Glomerular visceral epithelial cell (primary cell): ENCODE results near the gene SNAP25.

Source experiments
- DNase-seq: peaks from one replicate; pipeline ENCODE4 v3.0.0-alpha.2; 2016; ENCODE audit errors: extremely low spot score

SNAP25 gene

DNA sequence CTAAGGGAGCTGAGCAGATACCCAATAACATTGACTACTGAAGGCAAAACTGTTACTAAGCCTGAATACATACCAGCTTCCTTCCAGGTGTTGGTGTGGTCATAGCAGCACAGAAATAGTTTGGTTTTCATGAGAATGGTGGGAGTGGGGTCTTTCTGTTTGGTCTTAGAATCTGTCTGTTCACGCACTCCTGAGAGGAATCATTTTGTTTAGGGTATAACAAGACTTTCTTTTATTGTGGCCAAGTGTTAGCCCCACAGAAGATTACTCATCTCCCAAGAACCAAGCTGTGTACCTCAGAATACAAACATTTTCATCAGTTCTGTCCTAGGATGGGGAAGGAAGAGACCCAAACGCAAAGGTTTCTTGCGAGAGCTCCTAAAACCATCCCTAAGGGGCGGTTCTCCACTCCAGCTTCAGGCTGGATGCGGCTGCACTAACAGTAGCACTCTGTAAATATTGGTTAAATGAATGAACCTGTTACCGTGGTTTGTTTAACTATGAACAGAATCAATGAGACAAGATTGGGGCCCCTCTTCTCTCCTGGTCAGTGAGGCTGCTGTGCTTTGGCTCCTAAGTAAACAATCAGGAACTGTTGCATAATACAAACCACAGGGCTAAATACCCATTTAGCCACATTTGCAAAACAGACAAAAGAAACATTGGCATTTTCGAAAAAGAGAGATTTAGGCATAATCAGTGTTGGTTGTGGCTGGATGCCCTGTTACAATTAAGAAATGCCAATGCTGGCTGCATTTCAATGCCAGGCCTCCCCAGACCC lies 44.9 kb downstream of the SNAP25 start:
- no peak for DNase-seq

DNA sequence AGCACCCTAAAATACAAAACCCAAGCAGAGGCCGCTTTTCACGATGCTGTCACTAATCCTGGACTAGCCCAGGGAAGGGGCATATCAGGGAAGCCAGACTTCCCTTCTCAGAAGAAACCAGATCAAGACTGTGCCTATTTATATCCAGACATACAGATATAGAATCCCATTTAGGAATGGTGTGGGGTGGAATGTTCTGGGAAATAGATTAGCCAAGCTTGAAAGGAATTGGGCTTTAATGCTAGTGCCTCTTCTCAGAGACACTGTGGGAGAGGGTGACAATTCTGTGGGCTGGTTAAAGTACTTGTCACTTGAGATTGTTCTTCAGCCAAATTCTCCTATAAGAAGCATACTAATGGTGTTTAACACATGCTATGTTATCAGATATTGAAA lies 45.5 kb downstream of the SNAP25 start:
- DNase-seq: no peak

DNA sequence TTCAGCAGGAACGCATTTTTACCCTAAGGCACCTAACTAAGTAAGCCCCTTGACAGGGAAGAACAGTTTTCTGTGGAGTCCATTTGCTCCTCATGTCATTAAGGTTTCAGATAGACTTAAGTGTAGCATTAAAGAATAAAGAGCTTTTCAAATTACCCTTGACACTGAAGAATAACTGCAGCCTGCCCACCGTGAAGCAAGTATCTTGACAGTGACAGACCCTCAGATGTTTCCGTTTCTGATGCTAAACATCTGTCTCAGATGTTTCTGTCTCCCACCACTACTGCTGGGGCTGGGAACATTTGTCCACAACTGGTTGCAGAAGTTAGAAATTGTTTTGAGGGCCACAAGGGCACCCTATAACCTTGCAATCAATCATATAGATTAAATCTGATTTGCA lies 50.0 kb downstream of the SNAP25 start:
- DNase-seq: no peak

DNA sequence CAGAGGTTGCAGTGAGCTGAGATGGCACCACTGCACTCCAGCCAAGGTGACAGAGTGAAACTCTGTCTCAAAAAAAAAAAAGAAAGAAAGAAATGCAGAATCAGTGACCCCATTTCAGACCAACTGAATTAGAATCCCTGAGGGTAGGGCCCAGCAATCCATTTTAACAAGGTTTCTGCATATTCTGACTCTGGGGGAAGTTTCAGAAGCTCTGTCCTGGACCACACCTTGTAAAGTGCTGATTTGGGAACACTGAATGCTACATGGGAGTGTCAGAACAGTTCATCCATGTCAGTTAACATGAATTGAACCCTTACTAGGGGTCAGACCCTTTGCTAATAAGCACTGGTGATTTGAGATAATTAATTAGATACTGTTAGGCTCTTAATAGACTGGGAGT lies 52.0 kb downstream of the SNAP25 start:
- DNase-seq: no peak

DNA sequence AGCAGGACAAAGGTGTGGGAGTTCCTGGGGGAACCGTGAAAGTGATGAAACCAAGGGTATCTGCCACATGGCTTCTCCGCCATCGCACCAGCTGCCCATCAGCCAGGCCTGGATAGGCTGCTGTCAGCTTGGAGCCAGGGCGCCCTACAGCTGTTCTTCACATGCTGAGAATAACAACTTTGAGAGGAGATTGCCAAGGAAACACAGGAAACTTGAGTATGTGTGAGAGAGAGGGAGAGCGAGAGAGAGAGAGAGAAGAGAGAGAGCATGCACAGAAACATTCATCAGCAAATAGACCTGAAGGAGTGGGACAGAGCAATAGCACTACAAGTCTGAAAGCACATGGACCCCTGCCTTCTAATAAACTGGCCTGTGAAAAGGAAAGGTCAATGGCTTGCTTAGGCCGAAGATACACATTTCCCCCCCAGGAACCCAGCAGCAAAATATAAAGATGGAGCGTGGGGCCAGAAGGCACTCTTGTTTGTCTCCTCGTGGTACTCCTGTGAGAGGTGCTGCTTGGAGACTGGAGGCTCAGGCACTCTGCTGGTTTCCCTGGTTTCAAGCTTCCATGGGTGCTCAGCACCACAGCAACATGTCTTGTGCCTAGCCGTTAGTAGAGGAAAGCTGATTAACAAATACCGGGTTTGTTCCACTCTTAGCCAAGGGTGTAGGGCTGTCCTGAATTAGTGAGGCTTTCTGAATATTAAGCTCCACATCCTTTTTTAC lies 53.0 kb downstream of the SNAP25 start:
- no peak for DNase-seq

DNA sequence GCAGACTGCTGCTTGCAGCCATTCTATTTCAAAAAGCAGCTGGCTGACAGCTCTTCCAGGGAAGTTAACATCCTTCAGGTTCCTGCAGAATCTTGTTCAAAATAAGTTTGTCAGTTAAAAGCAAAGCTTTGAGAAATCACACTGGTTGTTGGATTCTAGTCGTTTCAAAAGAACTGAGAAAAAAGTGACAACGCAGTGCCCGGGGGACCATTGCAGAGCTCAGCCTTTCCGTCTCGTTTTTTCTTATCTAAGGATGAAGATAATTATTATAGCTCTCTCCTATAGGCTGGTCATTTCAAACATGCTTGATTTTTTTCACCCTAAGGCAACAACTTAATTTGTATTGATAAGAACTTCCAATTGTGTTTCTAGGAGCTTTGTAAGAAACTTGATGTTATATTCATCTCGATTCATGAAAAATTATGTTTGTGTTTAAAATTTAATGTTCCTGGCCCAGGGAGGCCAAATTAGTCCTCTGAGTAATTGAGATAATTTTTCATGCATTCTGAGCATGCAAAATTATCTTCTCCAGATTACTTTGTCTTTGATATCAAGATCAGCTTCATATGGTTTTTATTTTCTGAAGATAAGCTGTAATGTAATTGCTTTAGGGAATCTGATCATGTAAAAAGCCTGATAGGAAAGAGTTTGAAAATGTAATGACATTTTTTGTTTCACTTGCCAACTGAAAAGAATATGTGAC lies 58.4 kb downstream of the SNAP25 start:
- DNase-seq: no peak

DNA sequence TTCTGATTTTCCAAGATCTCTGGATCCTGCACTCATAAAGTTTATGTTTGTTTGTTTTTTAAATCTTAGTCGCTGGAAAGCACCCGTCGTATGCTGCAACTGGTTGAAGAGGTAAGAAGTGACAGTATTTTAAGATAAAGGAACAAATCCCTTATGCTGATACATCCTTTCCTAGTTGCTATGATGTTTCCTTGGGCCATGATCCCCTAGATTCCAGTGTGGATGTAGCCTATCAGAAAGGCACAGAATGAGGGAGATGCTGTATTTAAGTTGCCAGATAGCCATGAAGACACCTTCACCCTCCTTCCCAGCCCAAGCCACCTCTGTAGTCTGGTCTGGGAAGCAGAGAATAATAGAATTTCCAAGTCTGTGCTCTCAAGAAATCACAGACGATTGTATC lies 59.0 kb downstream of the SNAP25 start:
- no peak for DNase-seq

DNA sequence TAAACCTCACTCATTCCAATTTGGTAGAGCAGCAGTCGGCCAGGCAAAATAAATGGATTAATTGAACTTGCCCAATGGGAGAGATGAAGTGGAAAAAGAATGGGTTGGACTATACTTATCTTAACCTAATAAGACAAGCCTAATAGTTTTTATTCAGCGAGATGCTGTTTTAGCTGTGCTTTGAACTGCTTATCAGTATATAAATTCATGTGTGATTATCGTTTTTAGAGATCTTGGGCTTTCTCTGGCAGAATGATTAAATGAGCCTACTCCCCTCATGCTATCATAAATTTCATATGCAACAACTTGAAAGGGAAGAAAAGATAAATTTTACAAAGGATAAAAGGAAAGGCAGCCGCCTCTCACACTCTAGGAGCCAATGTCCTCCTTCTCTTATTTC lies 59.8 kb downstream of the SNAP25 start:
- DNase-seq: no peak

DNA sequence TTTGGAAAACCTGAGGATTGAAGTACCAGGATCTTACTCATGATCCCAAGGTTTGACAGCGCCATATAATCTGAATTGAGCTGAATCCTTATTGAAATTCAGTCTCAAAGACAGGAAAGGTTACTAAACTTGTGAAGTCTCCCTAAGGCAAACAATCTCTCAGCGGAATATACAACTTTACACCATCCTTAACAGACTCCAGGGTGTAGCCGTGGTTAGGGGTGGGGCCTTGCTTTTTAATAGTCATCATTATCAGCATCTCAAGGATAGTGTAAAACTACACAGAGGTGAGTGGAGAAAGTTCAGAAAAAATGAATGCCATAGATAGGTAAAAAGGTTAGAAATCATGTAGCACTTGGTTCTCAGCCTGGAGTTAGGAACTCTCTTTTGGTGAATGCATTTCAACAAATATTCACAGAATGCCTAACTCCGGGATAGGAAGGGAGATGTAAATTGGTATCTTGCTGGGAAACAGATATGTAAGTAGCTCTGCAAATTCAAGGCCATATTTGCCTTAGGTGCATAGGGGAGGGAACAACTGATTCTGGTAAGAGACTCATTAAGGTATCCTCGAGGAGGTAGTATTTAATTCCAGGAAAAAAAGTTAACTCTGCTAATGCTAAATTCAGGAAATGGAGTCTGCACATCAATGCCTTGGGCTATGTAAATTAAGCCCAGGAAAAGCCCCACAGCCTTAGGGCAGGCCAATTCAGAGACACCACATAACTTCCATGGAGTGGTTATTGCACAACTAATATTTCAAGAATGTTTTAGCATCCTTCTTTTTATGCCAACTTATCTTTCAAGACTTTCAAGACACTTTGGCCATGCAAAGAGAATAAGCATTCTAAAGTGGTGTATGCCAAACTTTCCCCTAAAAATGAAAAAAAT lies 61.6 kb downstream of the SNAP25 start:
- DNase-seq: no peak

DNA sequence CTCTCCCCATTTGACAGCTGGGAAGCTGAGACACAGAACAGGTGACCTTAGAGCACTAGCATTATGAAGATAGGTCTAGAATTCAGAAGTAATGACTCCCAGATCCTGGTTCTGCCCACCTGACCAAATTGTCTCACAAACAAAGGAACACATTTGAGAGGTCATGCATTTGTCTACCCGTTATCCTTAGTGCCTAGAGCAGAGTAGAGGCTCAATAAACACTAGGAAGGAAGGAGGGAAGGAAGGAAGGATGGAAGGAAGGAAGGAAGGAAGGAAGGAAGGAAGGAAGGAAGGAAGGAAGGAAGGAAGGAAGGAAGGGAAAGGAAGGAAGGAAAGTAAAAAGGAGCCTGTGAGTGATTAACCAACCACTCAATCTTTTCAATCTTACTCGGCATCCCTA lies 63.3 kb downstream of the SNAP25 start:
- DNase-seq: no peak

DNA sequence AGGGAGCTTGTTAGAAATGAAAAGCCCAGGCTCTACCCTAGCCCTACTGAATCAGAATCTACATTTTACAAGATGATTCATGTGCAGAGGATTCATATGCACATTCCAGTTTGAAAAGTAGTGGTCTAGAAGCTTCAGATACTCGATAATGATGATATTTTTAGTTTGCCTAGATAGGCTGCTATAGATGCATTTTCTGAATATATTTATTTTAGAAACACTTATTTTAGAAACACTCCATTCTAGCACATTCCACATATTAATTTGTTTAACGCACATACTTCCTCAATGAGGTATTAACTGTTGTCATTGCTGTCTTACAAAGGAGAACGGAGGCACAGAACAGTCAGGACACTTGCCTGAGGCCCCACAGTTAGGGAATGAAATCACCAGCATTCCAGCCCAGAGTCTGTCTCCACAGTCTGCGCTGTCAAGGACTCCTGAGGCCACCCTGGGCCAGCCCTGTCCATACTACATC lies 64.4 kb downstream of the SNAP25 start:
- DNase-seq: no peak

DNA sequence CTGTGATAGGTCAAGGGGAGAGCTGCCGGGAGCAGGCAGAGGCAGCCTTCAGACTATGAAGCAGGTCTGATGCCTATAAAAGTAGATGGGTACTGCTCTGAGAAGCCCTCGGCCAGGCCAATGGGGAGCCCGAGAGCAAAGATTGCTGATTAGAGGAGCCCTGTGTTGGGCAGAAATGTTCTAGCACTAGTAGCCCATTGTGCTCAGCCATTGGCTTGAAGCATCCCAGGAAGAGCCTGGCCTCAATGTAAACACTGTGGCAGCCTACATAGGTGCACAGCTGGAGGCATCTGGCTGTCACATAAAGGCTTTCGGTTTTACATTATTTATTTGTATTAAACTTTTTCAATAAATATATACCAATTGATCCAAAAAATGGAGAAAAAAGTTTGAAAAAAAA lies 67.7 kb downstream of the SNAP25 start:
- no peak for DNase-seq

DNA sequence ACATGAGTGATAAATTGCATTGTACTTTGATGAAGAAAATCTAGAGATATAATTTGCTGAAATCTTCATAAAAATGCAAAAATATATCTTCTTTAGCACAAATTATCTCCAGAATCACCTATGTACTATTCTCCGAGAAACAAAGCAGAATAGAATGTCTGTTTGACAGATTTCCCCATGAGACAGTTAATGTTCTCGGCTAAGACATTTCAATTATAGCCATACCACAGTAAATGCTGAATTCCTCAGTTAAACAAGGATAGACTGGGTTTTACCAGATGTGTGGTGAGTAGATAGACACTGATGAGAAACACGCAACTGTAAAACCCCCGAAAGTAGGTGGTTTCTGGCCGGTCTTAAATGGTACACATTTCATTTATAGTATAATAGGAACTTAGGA lies 69.8 kb downstream of the SNAP25 start:
- no peak for DNase-seq

DNA sequence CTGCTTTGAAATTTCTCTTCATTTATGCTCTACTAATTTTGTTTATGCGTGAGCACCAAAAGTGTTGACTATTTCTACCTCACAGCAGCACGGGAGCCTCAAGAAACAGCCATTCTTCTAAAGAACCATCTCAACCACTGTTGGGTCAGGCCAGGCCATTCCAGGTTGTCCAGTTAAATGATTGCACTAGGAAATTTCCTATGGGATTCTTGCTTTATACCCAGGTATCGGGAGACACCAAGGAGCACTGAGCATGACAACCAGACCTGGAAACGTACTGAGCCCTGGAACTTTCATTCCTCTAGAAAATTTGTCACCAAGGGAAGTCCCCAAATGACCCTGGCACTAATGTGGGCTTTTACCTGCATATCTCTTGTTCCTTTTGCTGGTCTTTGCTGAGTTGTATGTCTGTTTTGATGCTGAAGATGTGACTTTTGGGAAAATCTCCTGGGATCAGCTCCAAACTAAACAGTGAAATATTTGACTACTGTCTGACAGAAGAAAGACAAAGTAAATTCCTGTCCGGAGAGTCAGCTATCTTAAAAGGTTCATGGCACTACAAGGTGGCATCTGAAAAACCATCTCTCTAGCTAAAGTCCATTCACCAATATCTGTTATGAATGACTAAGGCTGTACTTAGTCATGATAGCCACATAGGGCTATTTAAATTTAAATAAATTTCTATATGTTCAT lies 70.5 kb downstream of the SNAP25 start:
- DNase-seq: no peak

DNA sequence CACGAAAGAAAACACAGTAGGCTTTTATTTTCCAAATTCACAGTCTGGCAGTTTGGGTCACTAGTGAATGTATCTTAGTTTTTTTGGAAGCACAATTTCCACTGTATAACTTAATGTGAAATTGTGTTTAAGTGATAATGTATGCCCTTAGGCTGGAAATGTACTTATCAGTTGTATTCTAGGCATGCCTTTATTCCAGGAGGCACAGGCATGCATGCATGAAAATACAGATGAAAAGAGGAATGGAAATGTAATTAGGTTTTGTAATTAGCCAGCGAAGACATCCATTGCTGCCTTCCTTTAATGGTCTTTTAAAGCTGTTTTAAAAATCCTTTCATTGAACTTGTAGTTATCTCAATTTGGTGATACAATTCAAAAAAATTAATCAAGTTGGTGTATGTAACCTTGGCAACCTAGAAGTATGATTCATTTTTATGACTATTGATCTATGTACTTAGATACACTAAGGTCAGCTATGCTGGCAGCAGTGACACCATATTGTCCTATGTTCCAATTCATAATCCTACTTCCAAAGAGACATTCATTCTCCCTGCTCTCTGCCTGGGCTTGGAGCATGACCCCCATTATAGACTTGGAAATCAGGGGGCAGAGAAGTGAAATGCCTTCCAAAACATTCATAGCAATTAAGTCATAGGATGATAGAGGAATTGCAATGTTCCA lies 73.1 kb downstream of the SNAP25 start:
- DNase-seq: no peak

DNA sequence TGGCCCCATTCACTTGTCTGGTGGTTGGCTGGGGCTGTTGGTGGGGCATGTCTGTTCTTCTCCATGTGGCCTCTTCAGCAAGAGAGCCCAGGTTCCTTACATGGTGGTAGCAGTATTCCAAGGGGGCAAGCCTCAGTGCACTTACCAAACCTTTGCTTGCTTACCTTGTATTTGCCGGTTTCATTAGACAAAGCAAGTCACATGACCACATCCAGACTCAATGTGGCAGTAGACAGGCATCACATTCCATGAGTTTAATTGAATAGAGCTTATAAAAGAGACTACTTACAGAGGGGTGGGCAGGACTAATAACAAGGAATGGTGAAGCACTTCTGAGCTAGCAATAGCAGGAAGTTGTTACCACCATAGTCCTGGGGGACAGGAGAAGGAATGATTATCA lies 78.6 kb downstream of the SNAP25 start:
- DNase-seq: no peak

DNA sequence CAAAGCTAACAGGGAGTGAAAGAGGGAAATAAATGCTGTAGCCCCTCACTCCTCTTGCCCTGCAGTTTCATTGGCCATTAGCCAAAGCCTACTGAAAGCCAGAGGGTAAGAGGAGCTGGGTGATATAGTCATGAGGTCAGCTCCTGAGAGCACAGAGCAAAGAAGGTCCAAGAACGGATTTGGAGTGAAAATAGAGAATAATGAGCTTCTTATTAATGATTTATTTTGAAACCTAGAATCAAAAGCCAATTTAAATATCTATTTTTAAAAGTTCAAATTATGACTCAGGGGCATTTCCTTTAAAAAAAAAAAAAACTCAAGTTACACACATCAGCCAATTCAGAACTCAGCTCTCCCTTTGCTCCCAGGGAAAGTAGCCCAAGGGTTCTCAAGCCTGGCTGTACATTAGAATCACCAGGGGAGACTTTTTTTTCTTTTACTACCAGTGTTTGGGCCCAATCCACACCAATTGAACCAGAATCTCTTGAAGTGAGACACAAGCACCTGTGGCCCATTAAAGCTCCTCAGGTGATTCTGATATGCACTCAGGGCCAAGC lies 79.1 kb downstream of the SNAP25 start:
- DNase-seq: no peak

DNA sequence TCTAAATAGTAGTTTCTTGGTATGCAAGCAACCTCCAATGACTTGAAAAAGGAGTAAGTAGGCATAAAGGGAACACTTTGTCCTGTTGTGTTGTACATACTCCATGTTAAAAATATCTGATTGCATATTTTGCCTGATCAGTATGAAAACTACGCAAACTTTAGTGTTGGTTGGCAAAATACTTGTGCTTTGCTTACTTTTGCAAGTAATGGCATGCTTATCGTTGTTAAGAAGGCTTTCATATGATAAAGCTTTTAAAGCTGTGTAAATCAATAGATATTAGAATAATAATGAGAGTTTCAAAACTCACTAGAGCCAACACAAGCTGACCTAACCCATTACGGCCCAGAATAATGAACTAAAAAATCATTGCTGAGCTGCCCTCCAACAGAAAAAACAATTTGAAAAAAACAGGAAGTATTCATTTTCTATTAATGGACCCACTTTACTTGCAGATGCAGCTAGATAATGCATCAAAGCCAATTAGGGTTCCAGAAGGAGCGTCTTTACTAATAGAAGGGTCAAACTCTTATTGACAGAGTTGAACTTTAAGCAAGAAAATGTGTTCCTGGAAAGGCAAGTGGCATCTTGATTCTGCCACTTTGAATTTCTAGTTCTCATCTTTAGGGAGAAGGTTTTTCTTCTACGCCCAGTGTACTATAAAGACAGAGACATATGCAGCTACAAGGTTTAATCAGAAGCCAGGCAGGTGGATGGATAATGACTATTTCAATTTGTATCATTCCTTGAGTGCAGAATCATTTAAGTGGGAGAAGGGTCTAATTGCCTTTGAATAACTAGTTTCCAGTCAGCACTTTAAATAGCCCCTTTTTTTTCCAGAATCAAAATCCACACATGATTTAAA lies 82.2 kb downstream of the SNAP25 start:
- DNase-seq: no peak

DNA sequence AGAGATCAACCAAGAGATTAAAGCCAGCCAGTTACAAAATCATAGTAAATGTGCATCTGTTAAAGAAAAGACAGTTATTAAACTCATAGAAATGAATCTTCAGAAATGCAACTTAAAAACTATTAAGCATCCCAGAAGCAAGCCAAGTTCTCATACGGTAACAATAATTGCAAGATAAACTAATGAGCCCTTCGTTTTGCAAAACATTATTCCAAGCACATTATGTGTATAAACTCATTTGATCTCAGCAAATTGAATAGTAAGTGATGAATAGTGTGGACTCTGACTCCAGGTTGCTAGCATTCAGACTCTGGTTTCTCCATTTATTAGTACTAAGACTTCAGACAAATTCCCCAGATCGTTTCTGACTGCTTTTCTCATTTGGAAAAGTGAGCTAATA lies 85.2 kb downstream of the SNAP25 start:
- DNase-seq: no peak
